ENCODE measurements around the gene PLCB1. TPM values are rescaled to one million over a fixed set of nuclear protein-coding genes. Genes with fewer than 3 reads are reported as not detected.

Gene PLCB1
- total RNA-seq, 2 experiments from 2014 or later: 1.0 to 1.2 TPM

DNA sequence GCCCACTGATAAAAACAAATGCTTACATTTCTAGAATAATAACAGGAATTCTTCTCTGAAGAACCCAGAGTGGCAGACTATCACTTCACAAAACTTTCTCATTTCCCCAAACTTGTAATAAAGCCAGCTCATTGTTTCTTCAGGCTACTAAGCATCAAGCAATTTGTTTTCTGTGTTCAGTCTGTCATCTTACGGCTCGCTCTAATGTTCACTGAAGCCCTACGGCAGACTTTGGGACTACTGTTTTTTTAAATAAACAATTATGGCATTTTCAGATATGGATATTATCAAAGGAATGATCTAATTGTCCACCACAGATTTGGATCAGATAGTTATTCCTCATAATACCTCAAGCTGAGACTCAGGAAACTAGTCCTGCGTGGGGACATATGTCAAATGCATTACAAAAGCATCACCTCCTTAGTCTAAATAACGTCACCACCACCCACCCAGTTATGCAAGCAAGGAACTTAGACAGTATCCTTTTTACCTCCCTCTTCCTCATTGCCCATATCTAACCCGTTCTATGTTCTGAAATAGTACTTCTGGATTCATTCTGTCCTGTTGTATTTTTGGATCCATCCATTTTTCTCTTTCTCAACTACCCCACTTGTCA, 415.1 kb downstream of the PLCB1 start:
- ChIA-PET CTCF (no interaction called here), POLR2A (no interaction called here)
- Mint-ChIP-seq H3K36me3 (ENCODE audit: low read depth) (no peaks in the 10 kb centered on the region), H3K27ac (no peak overlapping the region), H3K27me3 (no peaks in the 10 kb centered on the region), H3K4me3 (no peak overlapping the region), H3K9me3 (no peaks in the 10 kb centered on the region), H3K4me1 (no peaks in the 10 kb centered on the region)
- no peak for DNase-seq

GRCh38 chr20:8547968-8548588, 416.0 kb downstream of the PLCB1 start:
- no peak for DNase-seq
- Mint-ChIP-seq H3K4me1 (no peaks in the 10 kb centered on the region), H3K27ac (no peak overlapping the region), H3K4me3 (no peak overlapping the region), H3K27me3 (no peaks in the 10 kb centered on the region), H3K9me3 (no peaks in the 10 kb centered on the region), H3K36me3 (ENCODE audit: low read depth) (no peaks in the 10 kb centered on the region)
- ChIA-PET POLR2A (no interaction called here), CTCF (no interaction called here)

DNA sequence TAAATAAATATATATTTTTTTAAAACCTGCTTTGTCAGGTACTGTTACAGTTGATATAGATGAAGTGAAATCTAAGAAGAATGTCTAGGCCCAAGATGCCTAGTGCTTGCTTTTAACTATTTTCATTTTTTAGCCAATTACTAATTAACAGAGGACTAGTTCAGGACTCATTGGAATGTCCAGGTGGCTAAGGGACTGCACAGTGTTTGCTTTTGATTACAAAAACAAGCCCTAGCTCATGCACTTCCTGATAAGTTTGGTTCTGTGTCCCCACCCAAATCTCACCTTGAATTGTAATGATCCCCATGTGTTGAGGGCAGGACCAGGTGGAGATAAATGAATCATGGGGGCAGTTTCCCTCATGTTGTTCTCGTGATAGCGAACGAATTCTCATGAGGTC, 417.1 kb downstream of the PLCB1 start:
- H3K27me3 Mint-ChIP-seq: no peaks in the 10 kb centered on the region

GRCh38 chr20:8557711-8558110, 425.6 kb downstream of the PLCB1 start:
- Mint-ChIP-seq H3K4me1 (no peaks in the 10 kb centered on the region), H3K27me3 (no peaks in the 10 kb centered on the region), H3K4me3 (no peak overlapping the region), H3K36me3 (ENCODE audit: low read depth) (no peaks in the 10 kb centered on the region), H3K9me3 (peaks cover 4% of the 10 kb centered on the region), H3K27ac (no peak overlapping the region)
- ChIA-PET CTCF (no interaction called here), POLR2A (no interaction called here)
- DNase-seq: no peak

More for the DNA sequence above, 417.1 kb downstream of the PLCB1 start:
- no peak for DNase-seq
- H3K4me3 Mint-ChIP-seq: no peak overlapping the region
- H3K36me3 Mint-ChIP-seq (ENCODE audit: low read depth): no peaks in the 10 kb centered on the region
- POLR2A ChIA-PET: no interaction called here
- CTCF ChIA-PET: no interaction called here
- H3K4me1 Mint-ChIP-seq: no peaks in the 10 kb centered on the region
- H3K9me3 Mint-ChIP-seq: no peaks in the 10 kb centered on the region
- no peak overlapping the region for H3K27ac Mint-ChIP-seq

- no peaks in the 10 kb centered on the region for H3K9me3 Mint-ChIP-seq
- H3K27ac Mint-ChIP-seq: no peak overlapping the region
- H3K36me3 Mint-ChIP-seq (ENCODE audit: low read depth): no peaks in the 10 kb centered on the region
- DNase-seq: no peak
- ChIA-PET POLR2A (no interaction called here), CTCF (no interaction called here)
- no peak overlapping the region for H3K4me3 Mint-ChIP-seq
- no peaks in the 10 kb centered on the region for H3K4me1 Mint-ChIP-seq
- H3K27me3 Mint-ChIP-seq: no peaks in the 10 kb centered on the region
These were observed 430.3 kb downstream of the PLCB1 start for GRCh38 chr20:8562356-8562755.

- Mint-ChIP-seq H3K27ac (no peak overlapping the region), H3K27me3 (no peaks in the 10 kb centered on the region), H3K36me3 (ENCODE audit: low read depth) (no peaks in the 10 kb centered on the region), H3K4me3 (no peak overlapping the region), H3K4me1 (no peaks in the 10 kb centered on the region), H3K9me3 (no peaks in the 10 kb centered on the region)
- no peak for DNase-seq
- ChIA-PET CTCF (no interaction called here), POLR2A (no interaction called here)
These were observed 436.0 kb downstream of the PLCB1 start for GRCh38 chr20:8568075-8568474.

DNA sequence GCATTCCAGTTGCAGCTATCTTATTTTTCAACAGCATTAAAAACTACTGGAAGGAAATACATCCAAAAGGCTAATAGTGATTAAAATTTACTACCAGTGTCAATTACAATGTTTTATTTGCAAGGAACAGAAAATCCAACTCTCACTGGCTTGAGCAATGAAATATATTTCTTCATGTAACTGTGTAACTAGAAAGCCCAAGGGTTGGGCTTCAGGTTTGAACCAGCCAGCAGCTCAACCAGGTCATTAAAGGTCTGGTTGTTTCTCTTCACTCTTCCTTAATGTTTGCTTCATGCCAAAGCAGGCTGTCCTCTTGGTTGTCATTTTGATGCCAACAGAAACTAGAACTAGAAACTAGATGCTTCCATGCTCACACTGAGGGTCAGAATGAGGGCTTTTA, 437.7 kb downstream of the PLCB1 start:
- Mint-ChIP-seq H3K9me3 (no peaks in the 10 kb centered on the region), H3K27me3 (no peaks in the 10 kb centered on the region), H3K27ac (no peak overlapping the region), H3K4me1 (no peaks in the 10 kb centered on the region), H3K36me3 (ENCODE audit: low read depth) (no peaks in the 10 kb centered on the region), H3K4me3 (no peak overlapping the region)
- ChIA-PET CTCF (no interaction called here), POLR2A (no interaction called here)
- no peak for DNase-seq

- no peaks in the 10 kb centered on the region for H3K9me3 Mint-ChIP-seq
- CTCF ChIA-PET: no interaction called here
- POLR2A ChIA-PET: no interaction called here
These were observed 439.5 kb downstream of the PLCB1 start for GRCh38 chr20:8571611-8572010.

GRCh38 chr20:8573686-8574085, 441.6 kb downstream of the PLCB1 start:
- Mint-ChIP-seq H3K27me3 (no peaks in the 10 kb centered on the region), H3K27ac (no peak overlapping the region), H3K4me3 (no peak overlapping the region), H3K9me3 (peaks cover 2% of the 10 kb centered on the region), H3K36me3 (ENCODE audit: low read depth) (no peaks in the 10 kb centered on the region), H3K4me1 (no peaks in the 10 kb centered on the region)
- no peak for DNase-seq
- ChIA-PET CTCF (no interaction called here), POLR2A (no interaction called here)

More at GRCh38 chr20:8571611-8572010, 439.5 kb downstream of the PLCB1 start:
- Mint-ChIP-seq H3K27me3 (no peaks in the 10 kb centered on the region), H3K4me3 (no peak overlapping the region), H3K27ac (no peak overlapping the region), H3K4me1 (no peaks in the 10 kb centered on the region), H3K36me3 (ENCODE audit: low read depth) (no peaks in the 10 kb centered on the region)
- DNase-seq: no peak

- Mint-ChIP-seq H3K27ac (no peak overlapping the region), H3K4me1 (no peaks in the 10 kb centered on the region), H3K9me3 (peaks cover 2% of the 10 kb centered on the region), H3K4me3 (no peak overlapping the region), H3K27me3 (no peaks in the 10 kb centered on the region), H3K36me3 (ENCODE audit: low read depth) (no peaks in the 10 kb centered on the region)
- POLR2A ChIA-PET: no interaction called here
- CTCF ChIA-PET: no interaction called here
- no peak for DNase-seq
These were observed 443.0 kb downstream of the PLCB1 start for GRCh38 chr20:8575114-8575513.

DNA sequence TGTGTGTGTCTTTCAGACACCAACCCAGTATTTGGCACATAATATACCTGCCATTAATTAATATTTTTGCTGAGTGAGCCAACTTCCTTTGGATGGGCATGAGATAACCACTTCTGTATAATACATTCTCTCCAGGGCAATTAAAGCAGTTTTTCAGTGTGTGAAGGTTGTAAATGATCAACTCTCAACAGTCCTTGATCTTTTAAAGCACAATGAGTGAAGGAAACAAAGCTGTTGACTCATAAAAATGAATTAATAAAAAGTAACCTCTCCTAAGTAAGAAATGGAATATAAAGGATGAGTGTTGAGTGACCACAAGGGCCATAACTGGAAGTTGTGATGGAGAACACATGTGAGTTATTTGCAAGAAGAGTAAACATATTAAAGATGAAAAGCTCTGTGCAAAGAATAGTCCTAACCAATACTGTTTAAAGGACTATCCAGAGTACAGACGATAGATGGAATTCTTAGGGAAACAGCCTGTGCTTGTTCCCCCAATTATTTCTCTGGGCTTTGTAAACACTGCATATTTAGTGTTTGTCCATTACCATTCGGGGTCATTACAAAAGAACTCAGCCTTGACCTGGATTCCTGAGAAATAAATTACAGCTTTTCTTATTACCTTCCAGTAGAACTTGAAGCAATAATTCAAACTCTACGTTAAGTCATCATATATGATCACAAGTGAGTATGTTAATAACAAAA, 446.2 kb downstream of the PLCB1 start:
- Mint-ChIP-seq H3K4me1 (no peaks in the 10 kb centered on the region), H3K4me3 (no peak overlapping the region), H3K27ac (no peak overlapping the region), H3K9me3 (peaks cover 3% of the 10 kb centered on the region), H3K27me3 (no peaks in the 10 kb centered on the region), H3K36me3 (ENCODE audit: low read depth) (no peaks in the 10 kb centered on the region)
- no peak for DNase-seq
- CTCF ChIA-PET: no interaction called here
- POLR2A ChIA-PET: no interaction called here

DNA sequence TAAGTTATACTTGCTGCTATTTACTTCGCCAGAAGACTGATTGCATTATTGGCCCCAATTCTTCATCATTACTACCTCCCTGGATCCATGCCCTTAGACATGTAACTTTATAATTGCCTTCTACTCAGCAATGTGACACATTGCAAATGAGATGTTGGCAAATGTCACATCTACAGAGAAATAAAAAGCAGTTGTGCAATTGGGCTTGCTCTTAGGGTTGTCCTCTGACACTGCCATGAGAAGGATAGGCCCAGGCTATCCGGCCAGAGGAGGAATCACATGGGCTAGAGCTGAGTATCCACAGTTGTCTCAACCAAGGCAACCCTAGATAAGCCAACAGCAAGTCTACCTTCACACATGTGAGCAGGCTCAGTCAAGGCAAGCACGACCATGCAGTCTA, 447.0 kb downstream of the PLCB1 start:
- peaks cover 3% of the 10 kb centered on the region for H3K9me3 Mint-ChIP-seq
- no peaks in the 10 kb centered on the region for H3K36me3 Mint-ChIP-seq (ENCODE audit: low read depth)
- H3K4me1 Mint-ChIP-seq: no peaks in the 10 kb centered on the region
- CTCF ChIA-PET: no interaction called here
- no peaks in the 10 kb centered on the region for H3K27me3 Mint-ChIP-seq
- POLR2A ChIA-PET: no interaction called here
- no peak overlapping the region for H3K4me3 Mint-ChIP-seq
- H3K27ac Mint-ChIP-seq: no peak overlapping the region
- no peak for DNase-seq

GRCh38 chr20:8581446-8582183, 449.5 kb downstream of the PLCB1 start:
- ChIA-PET CTCF (interaction anchor here (0.6 to 1.2 kb wide), 2 partner anchors 9 to 178 kb away, joined by 3 to 4 read pairs; no protein-coding TSS in a partner anchor), POLR2A (no interaction called here)
- H3K27ac Mint-ChIP-seq: no peak overlapping the region
- no peaks in the 10 kb centered on the region for H3K27me3 Mint-ChIP-seq
- no peak for DNase-seq
- peaks cover 3% of the 10 kb centered on the region for H3K9me3 Mint-ChIP-seq
- H3K36me3 Mint-ChIP-seq (ENCODE audit: low read depth): no peaks in the 10 kb centered on the region
- H3K4me1 Mint-ChIP-seq: no peaks in the 10 kb centered on the region
- no peak overlapping the region for H3K4me3 Mint-ChIP-seq
